ENCODE measurements around the gene RPS6KA2.
"Not testable (repeated sequence)": the region's sequence is repeated elsewhere in the genome, so short reads cannot be mapped to it uniquely, and the experiment has no call there.

Gene RPS6KA2

DNA sequence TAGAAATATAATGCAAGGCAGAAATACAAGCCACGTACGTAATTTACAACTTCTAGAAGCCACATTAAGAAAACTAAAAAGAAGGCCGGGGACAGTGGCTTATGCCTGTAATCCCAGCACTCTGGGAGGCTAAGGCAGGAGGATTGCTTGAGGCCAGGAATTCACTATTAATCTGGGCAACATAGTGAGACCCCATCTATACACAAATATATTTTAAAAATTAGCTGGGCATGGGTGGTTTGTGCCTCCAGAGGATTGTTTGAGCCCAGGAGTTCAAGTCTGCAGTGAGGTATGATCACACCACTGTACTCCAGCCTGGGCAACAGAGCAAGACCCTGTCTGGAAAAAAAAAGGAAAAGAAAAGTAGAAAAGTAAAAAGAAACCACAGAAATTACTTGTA, 256.6 kb downstream of the RPS6KA2 start:
- DNase-seq: no peak

GRCh38 chr6:166369782-166370181, 257.3 kb downstream of the RPS6KA2 start:
- no peak for DNase-seq

DNA sequence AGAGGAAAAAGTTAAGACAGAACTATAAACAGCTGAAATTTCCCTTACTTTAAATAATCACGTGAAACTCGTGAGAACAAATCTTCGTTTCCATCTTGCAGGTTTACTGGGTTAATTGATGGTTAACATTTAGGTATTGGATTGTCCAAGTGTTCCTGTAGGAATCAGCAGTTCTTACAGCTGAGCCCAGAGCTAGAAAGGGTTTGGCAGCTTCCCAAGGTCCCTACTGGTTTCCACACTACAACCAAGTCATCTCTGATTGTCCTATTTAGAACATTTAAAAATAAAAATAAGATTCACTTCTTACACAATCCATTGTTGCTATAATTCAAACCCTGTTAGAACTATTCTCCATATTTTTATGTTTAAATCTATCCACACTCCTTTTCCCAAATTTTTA, 260.1 kb downstream of the RPS6KA2 start:
- DNase-seq: no peak

- DNase-seq: no peak
Observed at GRCh38 chr6:166365806-166366205, 261.2 kb downstream of the RPS6KA2 start.

DNA sequence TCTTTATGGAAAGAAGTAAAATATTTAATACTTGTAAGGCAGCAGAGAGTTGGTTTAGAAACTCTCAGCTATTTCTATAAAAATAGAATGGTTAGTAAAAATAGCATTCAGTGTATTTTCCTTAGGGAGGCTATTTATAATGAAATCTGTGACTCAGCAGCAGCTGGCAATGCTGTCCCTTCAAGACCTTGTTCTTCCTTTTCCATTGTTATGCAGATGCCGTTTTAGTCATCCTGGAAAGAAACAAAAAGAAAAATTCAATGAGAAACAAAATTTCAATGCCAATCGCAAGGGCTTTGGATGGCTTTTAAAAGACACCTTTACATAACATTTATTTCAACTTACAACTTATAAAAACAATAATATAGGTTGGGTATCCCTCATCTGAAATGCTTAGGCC, 261.8 kb downstream of the RPS6KA2 start:
- no peak for DNase-seq

GRCh38 chr6:166364456-166364855, 262.6 kb downstream of the RPS6KA2 start:
- DNase-seq: no peak

- DNase-seq: not testable (repeated sequence)
Observed at GRCh38 chr6:166362427-166362826, 264.6 kb downstream of the RPS6KA2 start.

DNA sequence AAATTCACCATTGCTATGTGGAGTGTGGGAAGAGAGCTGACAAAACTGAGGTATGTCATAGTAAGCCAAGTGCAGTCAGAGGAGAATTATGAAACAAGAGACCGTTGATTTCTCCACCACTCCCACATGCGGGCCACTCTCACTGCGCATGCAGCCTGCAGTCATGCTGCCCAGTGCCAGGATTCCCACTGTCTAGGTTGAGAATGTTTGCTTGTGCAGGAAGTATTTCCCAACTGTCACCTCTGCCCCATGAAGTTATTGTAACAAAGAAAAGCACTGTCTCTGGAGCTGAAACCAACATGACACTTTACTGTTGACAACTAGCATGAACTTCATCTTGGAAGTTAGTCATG, 266.0 kb downstream of the RPS6KA2 start:
- no peak for DNase-seq

GRCh38 chr6:166360243-166361076, 266.6 kb downstream of the RPS6KA2 start:
- no peak for DNase-seq
